HL-60/S4 (cell line): Measurements from ENCODE around the gene TUBAL3.

Experiments used
- in situ Hi-C: fragments of 300-500 bp; cut with MboI; formaldehyde crosslinking; loops from 2 replicates; pipeline ENCODE4 v1.14.3; 2022; ENCODE audit warnings: low sequenced_read_pairs

The TUBAL3 gene

DNA sequence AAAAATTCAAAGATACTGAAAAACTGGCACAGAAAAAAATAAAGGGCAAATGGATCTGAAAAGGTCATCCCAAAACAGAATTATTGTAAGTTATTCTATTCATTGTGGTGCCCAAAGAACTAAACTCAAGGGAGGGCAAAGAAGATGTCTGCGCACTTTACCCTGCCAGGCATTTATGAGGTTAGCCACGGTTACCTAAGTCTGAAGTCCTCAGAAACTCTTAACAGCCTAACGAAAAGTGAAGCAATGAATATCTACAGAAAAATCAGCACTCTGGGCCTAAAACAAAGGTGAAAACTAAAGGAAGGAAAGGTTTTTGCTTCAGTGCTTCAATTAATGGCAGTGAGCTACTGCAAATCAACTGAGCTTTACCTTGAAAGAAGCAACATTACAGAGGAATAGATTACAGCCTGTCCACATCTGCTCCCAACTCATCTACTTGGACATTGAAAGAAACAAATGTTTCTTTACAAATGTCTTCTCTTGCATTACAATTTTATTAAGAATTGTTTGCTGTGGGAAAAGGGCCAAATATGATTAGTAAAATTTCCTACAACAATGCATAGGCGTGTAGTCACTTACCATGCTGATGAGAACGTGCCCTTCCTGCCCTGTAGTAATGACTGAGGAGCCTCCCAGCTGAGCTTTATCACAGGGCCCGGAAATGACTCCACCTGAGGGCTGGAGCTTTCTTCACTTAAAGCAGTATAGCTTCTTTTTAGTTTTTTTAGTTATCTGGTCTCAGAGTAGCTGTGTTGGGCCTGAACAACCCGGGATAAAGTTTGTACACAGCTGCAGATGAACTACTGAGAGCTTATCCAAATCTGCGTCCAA lies at the start of gene TUBAL3:
TSS of gene TUBAL3 (minus strand) at position 621 of the 834 bp plus-strand sequence. CDS start at position 585, 36 bp downstream.
- in situ Hi-C loops, result no loop called here

DNA sequence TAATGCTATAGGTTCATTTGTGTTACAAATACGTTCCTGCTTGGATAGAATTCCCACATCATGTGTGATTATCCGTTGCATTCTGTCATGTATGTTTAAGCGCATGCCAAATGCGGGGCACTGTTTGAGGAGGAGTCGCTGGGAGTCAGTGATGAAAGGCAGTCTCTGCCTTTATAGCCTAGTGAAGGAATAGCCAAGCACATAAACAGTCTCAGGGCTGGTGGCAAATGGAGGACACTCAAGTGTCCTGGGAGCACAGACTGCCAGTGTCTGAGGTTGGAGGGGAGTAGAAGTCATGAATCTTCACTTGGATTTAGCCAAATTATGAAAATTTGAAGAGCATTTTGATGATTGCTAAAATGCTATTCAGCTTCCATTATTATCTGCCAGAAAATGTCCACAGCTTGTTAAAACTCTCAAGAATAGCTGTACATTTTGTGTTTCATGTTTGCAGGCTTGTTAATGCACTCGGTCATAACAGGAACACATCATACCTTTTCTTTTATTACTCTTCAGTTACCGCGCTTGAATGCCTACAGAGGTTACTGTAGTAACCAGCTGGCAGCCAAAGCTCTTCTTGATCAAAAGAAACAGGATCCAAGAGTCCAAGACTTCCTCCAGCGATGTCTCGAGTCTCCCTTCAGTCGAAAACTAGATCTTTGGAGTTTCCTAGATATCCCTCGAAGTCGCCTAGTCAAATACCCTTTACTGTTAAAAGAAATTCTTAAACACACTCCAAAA lies 49.3 kb upstream of the TUBAL3 start:
- in situ Hi-C loops, result no loop called here

GRCh38 chr10:5450605-5451384 lies 46.2 kb upstream of the TUBAL3 start:
- in situ Hi-C loops, result no loop called here

DNA sequence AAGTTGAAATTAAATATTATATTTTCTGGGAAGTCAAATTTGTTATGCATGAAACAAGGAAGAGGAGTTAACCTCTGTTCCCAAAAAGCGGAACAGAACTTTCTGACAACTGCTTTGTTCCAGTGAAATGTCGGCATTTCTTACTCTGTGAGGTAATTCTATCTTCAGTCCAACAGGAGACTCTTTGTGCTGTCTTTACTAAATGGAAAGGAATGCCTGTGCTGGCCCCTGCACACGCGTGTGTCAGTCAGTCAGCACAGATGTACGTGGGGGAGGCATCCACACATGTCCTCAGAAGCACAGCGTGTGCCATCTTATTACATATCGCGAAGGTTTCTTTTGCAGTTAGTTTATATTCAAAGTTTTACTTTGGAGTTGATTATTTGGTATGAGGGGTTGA lies 45.2 kb upstream of the TUBAL3 start:
- in situ Hi-C loops, result no loop called here

DNA sequence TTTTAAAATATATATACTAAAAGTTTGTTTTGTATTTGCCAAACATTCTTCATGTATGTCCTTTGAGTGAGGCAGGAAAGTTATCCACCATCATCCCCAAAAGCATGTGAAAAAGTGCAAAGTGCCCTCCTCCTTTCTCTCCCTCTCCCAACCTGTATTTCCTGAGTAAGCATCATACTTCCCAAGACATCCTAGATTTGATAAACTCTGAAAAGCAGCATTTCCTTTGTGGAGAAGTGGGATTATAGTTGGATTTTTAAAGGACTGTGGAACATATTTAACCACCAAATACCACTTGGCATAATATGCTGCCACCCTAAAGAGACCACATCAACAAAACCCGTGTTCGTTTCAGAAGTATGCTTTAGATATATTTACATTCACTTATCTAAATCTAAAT lies 44.6 kb upstream of the TUBAL3 start:
- in situ Hi-C loops, result no loop called here

DNA sequence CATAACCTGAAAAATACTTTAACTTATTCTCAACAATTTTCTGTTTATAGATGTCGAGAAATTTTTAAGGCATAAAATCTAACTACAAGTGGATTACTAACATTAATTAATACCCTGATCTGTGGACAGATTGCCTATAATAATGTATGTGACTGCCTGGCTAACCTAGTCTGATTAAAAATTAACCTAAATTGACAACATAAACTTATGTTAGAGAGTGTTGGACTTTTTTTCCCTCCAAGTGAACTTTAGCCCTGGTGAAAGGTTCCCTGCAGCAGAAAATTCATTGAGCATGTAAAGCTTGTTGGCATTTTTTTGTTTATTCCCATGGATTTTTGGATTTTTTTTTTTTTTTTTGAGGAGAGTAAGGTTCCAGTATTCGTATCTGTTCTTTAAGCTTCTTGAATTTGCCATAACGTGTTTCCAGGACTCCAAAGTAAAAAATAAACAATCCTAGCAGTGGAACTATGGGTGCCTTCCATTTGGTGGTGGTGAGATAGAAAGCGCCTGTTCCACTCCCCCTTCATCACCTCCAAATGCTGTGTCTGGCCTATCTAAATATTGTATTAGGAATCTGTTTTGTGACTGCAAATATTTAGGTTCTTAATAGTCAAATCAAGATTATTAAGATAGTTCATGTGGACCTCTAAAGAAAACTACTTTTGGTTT lies 43.8 kb upstream of the TUBAL3 start:
- in situ Hi-C loops, result no loop called here

DNA sequence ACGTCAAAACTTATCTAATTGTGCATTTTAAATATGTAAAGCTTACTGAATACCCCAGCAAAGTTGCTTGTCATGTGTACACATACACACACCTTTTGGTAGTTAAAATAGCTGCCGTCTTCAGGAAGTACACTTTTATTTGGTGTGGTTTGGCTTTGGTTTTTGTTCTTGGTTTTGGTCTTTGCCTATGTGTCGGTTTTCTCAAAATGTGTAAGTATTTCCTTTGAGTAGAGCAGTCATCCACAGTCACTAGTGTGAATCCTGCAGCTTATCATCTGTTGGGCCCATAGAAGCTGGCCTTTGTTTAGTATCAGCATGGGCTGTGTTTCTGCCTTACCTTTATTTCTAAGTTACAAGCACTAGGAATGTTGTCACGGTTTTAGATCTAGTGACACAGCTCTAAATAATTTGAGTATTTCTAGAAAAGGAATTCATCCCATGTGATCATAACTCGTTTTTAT lies 43.0 kb upstream of the TUBAL3 start:
- in situ Hi-C loops, result no loop called here

- in situ Hi-C loops, result no loop called here
These were observed 42.4 kb upstream of the TUBAL3 start for GRCh38 chr10:5447056-5447455.

- in situ Hi-C loops, result no loop called here
These were observed 41.8 kb upstream of the TUBAL3 start for GRCh38 chr10:5446390-5446926.

GRCh38 chr10:5445006-5445405 lies 40.4 kb upstream of the TUBAL3 start:
- in situ Hi-C loops, result no loop called here

DNA sequence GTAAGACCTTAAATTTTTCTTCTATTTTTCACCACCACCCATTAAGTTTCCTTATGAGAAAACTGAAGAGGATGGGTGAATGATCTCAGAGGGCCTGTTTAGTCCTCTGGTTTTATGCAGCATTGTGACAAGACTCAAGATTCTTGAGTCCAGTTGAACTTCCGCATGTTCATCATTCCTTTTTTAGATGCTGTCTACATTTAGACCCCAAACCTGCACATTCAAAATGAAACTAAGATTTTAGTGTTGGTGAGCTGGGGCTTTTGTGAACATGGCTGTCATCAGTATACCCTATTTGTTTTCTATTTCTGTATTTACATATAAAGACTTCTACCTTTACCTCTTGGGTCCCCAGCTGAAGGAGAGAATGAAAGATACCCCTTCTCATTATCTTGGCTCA lies 38.8 kb upstream of the TUBAL3 start:
- in situ Hi-C loops, result no loop called here

DNA sequence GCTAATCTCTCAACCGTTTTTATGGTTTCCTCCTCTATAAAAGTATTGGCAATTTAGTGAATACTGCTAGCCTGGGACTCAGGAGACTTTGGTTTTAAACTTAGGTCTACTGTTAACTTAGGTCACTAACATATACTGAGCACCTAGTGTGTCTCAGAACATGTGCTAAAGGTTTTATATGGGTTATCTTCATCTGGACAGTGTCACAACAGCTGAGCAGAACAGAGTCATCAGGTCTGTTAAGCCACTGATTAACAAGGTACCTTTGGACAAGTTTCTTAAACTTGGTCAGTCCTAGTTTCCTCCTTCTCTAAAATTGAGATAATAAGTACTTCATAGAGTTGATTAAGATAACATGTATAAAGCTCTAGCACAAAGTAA lies 38.4 kb upstream of the TUBAL3 start:
- in situ Hi-C loops, result no loop called here

DNA sequence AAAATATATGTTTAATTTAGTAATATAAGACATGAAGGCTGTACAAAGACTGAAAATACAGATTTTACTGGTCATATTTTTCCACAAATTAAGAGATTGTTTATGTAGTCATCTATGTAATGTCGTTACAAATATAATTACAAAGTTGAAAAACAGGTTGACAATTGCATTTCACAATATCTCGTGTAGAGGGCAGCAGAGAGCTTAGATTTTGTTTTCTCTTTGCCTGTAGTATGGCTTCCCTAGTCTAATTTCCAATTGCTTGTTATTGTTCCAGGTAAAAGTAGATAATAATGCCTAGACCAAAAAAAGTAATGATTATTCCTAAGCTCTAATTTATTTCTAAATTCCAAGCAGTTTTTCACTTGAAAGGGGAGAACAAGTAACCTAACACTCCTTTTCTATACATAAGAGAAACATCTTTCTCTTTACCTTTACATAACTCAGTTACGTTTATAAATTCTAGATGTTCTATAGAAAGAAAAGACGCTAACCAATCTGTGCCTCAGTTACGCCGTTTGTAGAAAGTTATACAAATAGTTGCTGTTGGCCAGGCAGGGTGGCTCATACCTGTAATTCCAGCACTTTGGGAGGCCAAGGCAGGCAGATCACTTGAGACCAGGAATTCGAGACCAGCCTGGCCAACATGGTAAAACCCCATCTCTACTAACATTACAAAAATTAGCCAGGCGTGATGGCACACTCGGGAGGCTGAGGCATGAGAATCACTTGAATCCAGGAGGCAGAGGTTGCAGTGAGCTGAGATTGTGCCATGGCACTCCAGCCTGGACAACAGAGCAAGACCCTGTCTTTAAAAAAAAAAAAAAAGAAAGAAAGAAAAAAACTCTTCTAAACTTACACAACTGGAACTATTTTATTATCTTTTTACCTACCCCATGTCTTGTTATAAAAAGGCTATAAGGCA lies 37.7 kb upstream of the TUBAL3 start:
- in situ Hi-C loops, result no loop called here

DNA sequence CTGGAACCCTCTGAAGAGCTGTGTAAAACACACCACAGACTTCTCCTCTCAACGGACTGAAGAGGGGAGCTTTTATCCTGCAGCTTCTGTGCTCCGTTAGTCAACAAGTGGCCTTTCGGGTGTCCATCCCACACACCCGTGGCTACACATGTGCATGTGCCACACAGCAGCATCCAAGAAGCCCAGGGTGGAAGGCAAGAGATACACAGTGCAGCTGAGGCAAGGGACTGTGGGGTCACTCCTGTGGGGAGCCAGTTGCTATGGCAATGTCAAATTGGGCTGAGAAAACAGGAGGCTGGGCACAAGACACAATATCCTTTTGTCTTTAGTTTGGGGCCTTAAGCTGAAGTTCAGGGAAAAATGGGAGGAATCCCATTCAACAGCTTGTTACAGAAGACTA lies 36.5 kb upstream of the TUBAL3 start:
- in situ Hi-C loops, result no loop called here

DNA sequence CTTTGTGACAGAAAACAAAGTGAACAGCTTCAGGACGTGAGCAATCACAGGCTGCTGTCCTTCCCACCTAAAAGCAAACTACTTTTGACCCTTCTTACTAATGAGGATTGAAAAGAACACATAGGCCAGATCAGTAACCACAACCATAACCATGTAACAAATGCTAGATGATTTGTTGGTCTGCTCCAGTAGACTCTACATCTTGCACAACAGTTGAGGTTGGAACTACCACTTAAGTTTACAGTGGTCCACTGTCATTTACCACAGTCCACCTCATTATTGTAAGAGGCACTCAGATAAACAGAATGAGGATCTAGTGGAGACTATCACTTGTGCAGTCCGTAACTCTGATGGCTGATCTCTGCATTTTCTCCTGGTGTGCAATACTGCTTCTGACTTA lies 35.6 kb upstream of the TUBAL3 start:
- in situ Hi-C loops, result no loop called here

DNA sequence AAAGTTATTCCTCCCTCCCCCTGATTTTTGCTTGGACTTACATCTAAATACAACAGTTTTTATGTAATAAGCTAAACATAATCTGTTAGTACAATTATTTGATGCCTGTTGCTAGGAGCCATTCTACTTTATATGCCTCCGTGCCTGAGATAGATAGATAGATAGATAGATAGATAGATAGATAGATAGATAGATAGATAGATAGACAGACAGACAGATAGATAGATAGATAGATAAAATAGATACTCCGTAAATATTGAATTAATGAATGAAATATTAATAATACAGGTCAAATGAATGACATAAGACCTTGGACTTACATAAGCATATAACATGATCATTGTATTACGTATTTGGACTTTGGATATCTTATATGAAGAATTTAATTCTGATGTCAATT lies 30.7 kb upstream of the TUBAL3 start:
- in situ Hi-C loops, result no loop called here

DNA sequence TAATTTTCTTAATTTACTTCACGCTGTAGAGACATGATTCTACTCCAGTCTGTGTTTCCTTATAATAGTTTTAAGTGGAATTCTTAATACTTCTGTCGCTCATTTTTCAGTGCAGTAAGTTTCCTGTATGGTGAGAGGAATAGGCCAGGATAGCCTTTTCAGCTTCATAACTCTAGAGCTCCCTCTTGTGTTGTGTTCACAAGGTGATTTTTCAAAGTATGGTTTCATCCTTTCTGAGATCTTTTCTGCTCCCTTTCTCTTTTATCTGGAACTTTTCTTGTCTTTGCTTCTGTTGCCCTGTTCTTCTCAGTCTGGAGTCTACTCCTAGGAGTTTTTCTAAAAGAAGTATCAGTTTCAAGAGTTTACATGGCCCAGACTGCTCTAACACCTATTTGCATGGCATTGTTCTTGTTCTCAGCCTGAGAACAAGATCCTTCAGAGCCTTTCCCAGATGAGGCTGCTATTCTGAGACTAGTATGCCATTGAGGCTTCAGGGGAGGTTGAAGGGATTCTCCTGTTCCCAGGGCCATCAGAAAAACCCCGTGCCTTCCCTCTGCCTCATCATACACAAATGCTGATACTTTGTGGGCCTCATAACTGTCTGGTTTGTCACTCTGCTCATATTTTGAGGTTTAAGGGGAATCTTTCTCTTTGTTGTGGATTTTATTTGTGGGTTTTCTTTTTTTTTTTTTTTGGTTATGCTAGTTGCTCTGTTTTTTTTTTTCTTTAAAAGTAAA lies 29.6 kb upstream of the TUBAL3 start:
- in situ Hi-C loops, result no loop called here

- in situ Hi-C loops, result no loop called here
These were observed 28.6 kb upstream of the TUBAL3 start for GRCh38 chr10:5433182-5433581.

GRCh38 chr10:5428133-5428532 lies 23.5 kb upstream of the TUBAL3 start:
- in situ Hi-C loops, result no loop called here
